GM21737 (cell line): ENCODE measurements around the gene KDM2B.

Source experiments
- ATAC-seq: cut with Tn5 transposase; IDR thresholded peaks from one replicate; pipeline ENCODE4 v1.9.1; 2021; ENCODE audit warnings: mild to moderate bottlenecking, moderate library complexity; ENCODE audit not compliant: unreplicated experiment

KDM2B gene

GRCh38 chr12:121466794-121467637 lies 113.8 kb downstream of the KDM2B start:
- peak; percentile 85 for ATAC-seq

GRCh38 chr12:121465921-121466793 lies 114.7 kb downstream of the KDM2B start:
- peak; percentile 14 for ATAC-seq

GRCh38 chr12:121464331-121464730 lies 116.5 kb downstream of the KDM2B start:
- no peak for ATAC-seq

GRCh38 chr12:121461048-121461447 lies 119.8 kb downstream of the KDM2B start:
- no peak for ATAC-seq

GRCh38 chr12:121456551-121456950 lies 124.3 kb downstream of the KDM2B start:
- no peak for ATAC-seq

- ATAC-seq: no peak
Measured at GRCh38 chr12:121455766-121456420, 124.9 kb downstream of the KDM2B start.

GRCh38 chr12:121454921-121455320 lies 125.9 kb downstream of the KDM2B start:
- ATAC-seq: no peak

GRCh38 chr12:121453629-121454028 lies 127.2 kb downstream of the KDM2B start:
- no peak for ATAC-seq

GRCh38 chr12:121452985-121453360 lies 127.8 kb downstream of the KDM2B start:
- no peak for ATAC-seq

GRCh38 chr12:121452340-121452984 lies 128.4 kb downstream of the KDM2B start:
- no peak for ATAC-seq

- ATAC-seq: no peak
Measured at GRCh38 chr12:121451961-121452339, 128.9 kb downstream of the KDM2B start.

GRCh38 chr12:121448771-121449315 lies 132.0 kb downstream of the KDM2B start:
- no peak for ATAC-seq

GRCh38 chr12:121446750-121447149 lies 134.1 kb downstream of the KDM2B start:
- ATAC-seq: no peak

- no peak for ATAC-seq
Measured at GRCh38 chr12:121444842-121445202, 136.0 kb downstream of the KDM2B start.

GRCh38 chr12:121443911-121444841 lies 136.6 kb downstream of the KDM2B start:
- ATAC-seq: no peak

- no peak for ATAC-seq
Measured at GRCh38 chr12:121443193-121443870, 137.5 kb downstream of the KDM2B start.

- ATAC-seq: no peak
Measured at GRCh38 chr12:121442028-121442948, 138.5 kb downstream of the KDM2B start.

- no peak for ATAC-seq
Measured at GRCh38 chr12:121441555-121441954, 139.3 kb downstream of the KDM2B start.
